ENCODE results near the gene TMEM81.
A peak's percentile ranks its signal among the peaks of the same experiment; 100 is the strongest.

The TMEM81 gene, protein sequence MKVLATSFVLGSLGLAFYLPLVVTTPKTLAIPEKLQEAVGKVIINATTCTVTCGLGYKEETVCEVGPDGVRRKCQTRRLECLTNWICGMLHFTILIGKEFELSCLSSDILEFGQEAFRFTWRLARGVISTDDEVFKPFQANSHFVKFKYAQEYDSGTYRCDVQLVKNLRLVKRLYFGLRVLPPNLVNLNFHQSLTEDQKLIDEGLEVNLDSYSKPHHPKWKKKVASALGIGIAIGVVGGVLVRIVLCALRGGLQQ

GRCh38 chr1:205084360-205084759 lies at the start of gene TMEM81:
TSS of gene TMEM81 (minus strand) at chr1:205084460. CDS start at chr1:205084320, 140 bp downstream.
- DNase-seq = no peak

DNA sequence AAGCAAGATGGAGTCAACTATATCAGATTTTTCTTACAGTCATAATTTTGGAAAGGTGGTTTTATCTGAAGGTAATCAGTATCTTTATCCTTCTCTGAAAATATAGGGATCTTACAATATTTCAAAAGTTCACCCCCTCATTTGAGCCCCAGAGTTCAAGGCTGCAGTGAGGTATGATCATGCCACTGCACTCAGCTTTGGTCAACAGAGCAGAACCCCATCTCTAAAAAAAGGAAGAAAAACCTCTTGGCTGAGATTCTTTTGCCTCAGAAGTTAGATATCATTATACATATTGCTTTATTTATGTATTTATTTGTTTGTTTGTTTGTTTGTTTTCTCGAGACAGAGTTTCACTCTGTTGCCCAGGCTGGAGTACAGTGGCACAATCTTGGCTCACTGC lies 49.0 kb upstream of the TMEM81 start:
- no peak for DNase-seq

DNA sequence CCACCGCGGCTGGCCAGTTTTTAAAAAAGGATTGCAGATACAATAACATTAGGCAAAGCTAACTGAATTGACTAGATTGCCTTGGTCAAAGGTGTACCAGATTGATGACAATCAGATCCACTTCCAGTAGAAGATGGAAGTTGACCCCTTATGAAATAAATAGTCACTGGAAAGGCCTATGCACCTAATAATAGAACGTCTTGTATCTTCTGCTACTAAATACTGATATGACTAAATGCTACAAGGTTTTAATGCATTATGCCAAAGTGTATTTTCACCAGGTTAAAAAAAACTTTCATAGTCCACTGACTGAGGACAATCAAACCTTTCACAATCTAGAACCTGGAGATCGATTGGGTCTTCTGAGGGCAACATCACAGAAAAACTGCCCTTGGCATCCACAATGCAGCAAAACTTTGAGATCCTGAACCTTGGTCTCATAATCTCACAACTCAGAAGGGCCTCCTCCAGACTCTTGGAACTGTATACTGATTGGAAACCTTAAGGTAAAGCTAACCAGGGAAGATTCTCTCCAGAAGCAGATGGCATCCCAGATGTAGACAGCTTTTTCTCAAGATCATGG lies 45.3 kb upstream of the TMEM81 start:
- no peak for DNase-seq

GRCh38 chr1:205128050-205128449 lies 43.8 kb upstream of the TMEM81 start:
- no peak for DNase-seq

DNA sequence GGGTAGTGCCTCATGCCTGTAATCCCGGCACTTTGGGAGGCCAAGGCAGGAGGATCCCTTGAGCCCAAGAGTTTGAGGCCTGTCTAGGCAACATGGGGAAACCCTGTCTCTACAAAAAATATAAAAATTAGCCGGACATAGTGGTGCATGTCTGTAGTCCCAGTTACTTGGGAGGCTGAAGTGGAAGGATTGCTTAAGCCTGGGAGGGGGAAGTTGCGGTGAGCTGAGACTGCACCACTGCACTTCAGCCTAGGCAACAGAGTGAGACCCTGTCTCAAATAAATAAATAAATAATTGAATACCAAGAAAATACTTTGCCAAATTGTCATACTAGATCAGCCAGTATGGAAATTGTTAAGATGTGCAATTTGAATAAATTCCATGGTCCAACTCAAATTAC lies 43.4 kb upstream of the TMEM81 start:
- DNase-seq = no peak

DNA sequence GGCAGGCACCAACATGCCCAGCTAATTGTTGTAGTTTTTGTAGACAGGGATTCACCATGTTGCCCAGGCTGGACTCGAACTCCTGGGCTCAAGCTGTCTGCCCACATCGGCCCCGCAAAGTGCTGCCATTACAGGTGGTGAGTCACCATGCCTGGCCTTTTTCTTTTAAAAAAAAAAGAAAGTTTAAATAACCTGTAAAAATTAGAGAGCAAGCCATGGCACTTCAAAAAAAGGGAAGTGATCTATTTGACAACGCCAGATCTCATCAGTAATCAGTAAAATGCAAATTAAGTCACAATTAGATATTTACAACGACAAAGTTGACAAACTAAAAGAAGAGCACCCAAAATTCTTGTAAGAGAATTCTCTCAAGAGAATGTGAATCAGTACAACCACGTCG lies 40.5 kb upstream of the TMEM81 start:
- no peak for DNase-seq

GRCh38 chr1:205122489-205122882 lies 38.2 kb upstream of the TMEM81 start:
- no peak for DNase-seq

GRCh38 chr1:205121660-205122488 lies 37.6 kb upstream of the TMEM81 start, which contains the start of gene RBBP5:
TSS of gene RBBP5 (minus strand) at chr1:205121978. CDS start at chr1:205121873, 105 bp downstream.
- DNase-seq = peak; percentile 96

- no peak for DNase-seq
Observed at GRCh38 chr1:205118752-205119151, 34.5 kb upstream of the TMEM81 start.

GRCh38 chr1:205111354-205111753 lies 27.1 kb upstream of the TMEM81 start:
- DNase-seq = no peak

- no peak for DNase-seq
Observed at GRCh38 chr1:205109711-205110110, 25.5 kb upstream of the TMEM81 start.

GRCh38 chr1:205109269-205109668 lies 25.0 kb upstream of the TMEM81 start:
- no peak for DNase-seq

- no peak for DNase-seq
Observed at GRCh38 chr1:205108464-205108863, 24.2 kb upstream of the TMEM81 start.

GRCh38 chr1:205107327-205107726 lies 23.1 kb upstream of the TMEM81 start:
- no peak for DNase-seq

DNA sequence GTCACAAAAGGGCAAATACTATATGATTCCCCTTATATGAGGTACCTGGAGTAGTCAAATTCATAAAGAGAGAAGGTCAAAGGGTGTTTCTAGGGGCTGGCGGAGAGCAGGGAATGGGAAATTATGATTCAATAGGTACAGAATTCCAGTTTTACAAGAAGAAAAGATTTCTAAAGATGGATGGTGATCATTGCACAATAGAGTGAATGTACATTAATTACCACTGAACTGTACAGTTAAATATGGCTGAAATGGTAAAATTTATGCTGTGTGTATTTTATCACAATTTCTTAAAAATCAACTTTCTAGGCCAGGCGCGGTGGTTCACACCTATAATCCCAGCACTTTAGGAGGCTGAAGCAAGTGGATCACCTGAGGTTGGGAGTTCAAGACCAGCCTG lies 18.1 kb upstream of the TMEM81 start:
- DNase-seq = no peak

GRCh38 chr1:205098242-205098641 lies 14.0 kb upstream of the TMEM81 start:
- no peak for DNase-seq

DNA sequence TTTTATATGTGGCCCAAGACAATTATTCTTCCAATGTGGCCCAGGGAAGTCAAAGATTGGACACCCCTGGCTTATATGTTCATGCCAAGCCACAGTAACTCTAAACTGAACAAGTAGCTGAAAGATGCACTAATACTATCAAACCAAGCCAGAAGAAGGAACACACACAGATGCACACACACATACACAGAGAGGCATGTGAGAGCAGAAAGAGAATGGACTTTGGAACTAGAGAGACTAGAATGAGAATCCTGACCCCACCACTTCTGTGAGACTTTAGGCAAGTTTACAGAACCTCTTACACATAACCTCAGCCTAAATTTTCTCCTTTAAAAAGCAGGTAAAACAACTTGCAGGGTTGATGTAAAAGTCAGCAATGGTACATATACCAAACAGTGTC lies 11.2 kb upstream of the TMEM81 start:
- no peak for DNase-seq

DNA sequence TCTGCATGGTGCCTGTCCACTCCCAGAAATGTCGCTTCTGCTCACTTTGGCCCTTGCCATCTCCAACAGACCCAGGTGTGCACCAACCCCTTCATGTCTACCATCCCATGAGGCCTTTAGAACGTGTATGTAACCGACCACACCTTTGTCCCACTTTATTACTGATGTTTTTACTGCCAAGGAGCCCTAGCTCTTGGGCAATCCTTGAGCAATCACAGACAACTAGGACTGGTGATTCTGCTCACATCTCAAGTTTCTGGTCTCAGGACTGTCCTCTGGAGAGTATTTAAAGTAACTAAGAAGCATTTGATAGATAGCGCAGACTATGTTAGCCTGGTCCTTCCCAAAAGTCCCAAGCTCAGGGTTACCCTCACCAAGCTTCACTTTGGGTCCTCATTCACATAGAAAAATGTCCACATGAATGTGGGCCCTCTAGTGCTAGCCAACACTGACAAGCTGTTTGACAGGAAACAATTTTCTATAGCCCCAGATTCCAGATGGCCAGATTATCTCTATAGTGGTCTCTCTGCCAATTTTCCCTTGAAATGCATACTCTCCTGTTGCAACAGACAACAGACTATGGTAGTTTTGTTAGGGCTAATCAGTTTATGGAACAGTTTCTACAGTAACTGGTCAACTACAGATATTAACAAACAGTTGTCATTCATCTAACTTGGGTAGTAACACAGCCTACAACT lies 6.9 kb upstream of the TMEM81 start:
- no peak for DNase-seq

DNA sequence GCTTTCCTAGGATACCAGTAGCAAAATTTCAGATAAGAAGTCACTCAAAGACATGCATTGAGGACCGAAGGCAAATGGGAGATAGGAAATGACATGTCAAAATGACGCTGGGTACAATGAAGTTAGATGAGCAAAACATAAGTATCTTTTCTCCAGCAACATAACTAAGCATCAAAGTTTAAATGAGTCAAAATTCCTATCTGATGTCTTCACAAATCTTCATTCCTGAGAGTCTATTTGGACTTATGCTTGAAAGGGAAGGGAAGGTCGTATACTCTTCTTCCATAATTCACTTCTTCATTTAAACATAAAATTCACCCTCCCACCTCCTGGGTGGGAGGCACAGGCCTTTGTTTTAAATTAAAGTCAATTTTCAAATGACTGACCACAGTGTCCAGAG lies 4.1 kb upstream of the TMEM81 start:
- no peak for DNase-seq

DNA sequence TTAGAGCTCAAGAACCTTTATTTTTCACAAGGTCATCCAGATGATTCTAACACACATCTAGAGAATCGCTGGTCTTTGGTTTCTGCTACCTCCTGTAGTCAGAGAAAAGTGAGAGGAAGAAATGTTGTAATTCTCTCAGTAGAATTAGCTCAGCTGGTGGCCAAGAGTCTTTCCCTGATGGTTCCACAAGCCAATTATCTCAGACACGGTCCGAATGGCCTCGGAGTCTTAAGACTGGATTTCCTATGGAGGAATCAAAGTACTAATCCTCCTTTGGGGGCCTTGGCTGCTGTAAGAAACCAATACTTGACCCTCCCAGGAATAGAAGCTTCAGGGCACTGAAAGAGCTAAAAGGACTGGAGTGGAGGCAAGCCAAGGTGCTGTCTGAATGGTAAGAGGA lies 1.8 kb downstream of the TMEM81 start:
- no peak for DNase-seq

DNA sequence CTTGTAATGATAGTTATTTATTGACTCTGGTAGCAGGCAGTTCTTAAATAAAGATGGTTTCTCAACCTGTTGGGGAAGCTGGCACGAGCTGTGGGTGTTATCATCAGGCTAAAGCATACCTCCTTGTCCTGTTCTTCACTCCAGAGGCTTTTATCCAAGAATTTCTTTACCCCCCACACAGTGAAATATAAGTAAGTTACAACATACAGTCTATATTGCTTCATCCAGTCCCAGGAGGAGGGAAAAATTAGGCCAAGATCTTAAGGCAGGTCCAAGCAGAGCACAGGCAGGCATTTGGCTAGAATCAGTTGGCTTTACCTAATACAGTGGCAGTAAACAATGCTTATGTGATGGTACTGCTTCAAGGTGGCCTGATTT lies 6.3 kb downstream of the TMEM81 start:
- no peak for DNase-seq

DNA sequence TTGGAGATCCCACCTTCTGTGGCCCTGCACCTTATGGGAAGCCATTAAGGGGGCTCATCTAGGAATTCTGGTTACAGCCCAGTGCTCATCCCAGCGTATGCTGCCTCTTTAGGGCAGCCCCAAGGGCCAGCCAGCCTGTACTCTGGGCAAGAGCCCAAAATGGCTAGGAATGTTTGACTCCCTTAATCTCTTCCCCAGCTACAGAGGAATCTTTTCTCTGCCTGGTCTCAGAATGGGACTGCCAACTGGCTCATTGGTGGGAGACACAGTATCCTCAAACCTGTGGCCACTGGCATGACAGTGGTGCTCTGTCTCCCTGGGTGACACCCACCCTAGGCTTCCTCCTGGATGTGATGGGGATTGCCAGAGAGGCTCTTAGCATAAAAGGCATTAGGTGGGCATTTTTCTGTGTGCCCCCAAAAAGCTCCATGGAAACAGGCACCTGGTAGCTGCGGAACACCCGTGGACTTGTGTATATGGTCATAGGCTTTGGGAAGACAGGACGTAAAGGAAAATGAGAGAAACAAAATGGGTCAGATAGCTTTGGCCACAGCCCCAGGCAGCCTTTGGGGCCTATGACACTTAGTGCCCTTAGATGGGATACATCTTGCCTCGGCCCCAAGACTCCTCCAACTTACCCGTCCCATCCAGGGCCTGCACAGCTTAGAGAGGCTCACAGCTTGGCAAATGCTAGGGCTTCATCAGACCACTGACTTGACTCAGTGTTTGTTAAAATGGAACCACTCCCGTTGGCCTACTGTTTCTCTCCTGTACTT lies 6.9 kb downstream of the TMEM81 start:
- no peak for DNase-seq

Measured in CD4-positive, alpha-beta T cell treated with Interleukin-17A for 1 hour (primary cell).